Mucosa of descending colon (tissue), 3 donors: ENCODE results near the gene CHAC2. TPM values are rescaled to one million over a fixed set of nuclear protein-coding genes. Genes with fewer than 3 reads are reported as not detected.

ENCODE experiments used
- ATAC-seq: fragments of 200-7000 bp; cut with Tn5 transposase; one replicate; pipeline ENCODE4 v1.9.1; 2020; ENCODE audit warnings: mild to moderate bottlenecking, moderate library complexity
- DNase-seq, 3 donors: peaks; one replicate each; pipeline ENCODE4 v3.0.0-alpha.2; 2020
- H3K36me3 ChIP-seq: fragments of 200-600 bp; one replicate; pipeline ENCODE4 v1.8.0; 2021; ENCODE audit warnings: low read depth, mild to moderate bottlenecking
- H3K4me1 ChIP-seq: fragments of 200-600 bp; one replicate; pipeline ENCODE4 v1.8.0; 2021; ENCODE audit warnings: low read depth, mild to moderate bottlenecking
- H3K4me3 ChIP-seq: fragments of 200-600 bp; one replicate; pipeline ENCODE4 v1.8.0; 2021; ENCODE audit warnings: mild to moderate bottlenecking
- H3K9me3 ChIP-seq: fragments of 200-600 bp; one replicate; pipeline ENCODE4 v1.8.0; 2021; ENCODE audit warnings: mild to moderate bottlenecking
- CTCF ChIP-seq: fragments of 200-600 bp; IDR thresholded peaks from one replicate; pipeline ENCODE4 v1.8.0; 2022; ENCODE audit warnings: antibody characterized with exemption, mild to moderate bottlenecking
- intact Hi-C, 2 donors: fragments of 100-400 bp; cut with DNase I in 1 of 2; cut with micrococcal nuclease in 1 of 2; formaldehyde crosslinking; loops; one replicate each; pipeline versions ENCODE4 v1.11.0 to v1.11.1; 2022; cut with DNase I, micrococcal nuclease
- total RNA-seq, 3 donors: library from RNA; stranded (reverse); fragmentation: NEBNext Ultra II Directional in 2 of 3; extraction: Animal tissue kit (Norgen Biotek cat#: 25700) in 2 of 3; gene quantifications; one replicate each; pipeline versions ENCODE4 v1.2.1 to v1.2.4, GENCODE V29; 2021 to 2023
- donor health status: DM: no; HTN: no; CAD: no; lungs with moderate emphysema.
- donor health status: DM: no; HTN: no; CAD: no.
- donor health status: DM: no; HTN: yes; CAD: no.

The CHAC2 gene
- total RNA-seq, 3 donors from 2014 or later, result 3.1 to 4.7 (median 3.3) TPM

- Histone ChIP-seq H3K36me3 (no peaks in the 10 kb centered on the region), H3K9me3 (no peaks in the 10 kb centered on the region), H3K4me3 (peak within 1 kb of the TSS; percentile 73), H3K4me1 (peaks cover 20% of the 10 kb centered on the region)
- peak; percentile 98 for ATAC-seq
- TF ChIP-seq CTCF, result no peak
- peak; percentile 92 to 95 (median 92) for DNase-seq
- intact Hi-C loops, result no loop called here
These were observed 19.4 kb downstream of the CHAC2 start, which contains the start of the genes ASB3 and ERLEC1 for GRCh38 chr2:53786705-53787613. TSS of gene ASB3 (minus strand) at chr2:53786953. CDS start at chr2:53765572, 21,381 bp downstream. TSS of gene ERLEC1 (plus strand) at chr2:53787044. CDS start at chr2:53787211, 167 bp downstream.

- DNase-seq, result peak in 1 of 3 donors; percentile 9
- Histone ChIP-seq H3K36me3 (no peaks in the 10 kb centered on the region), H3K4me3 (peak overlapping the region; percentile 73), H3K4me1 (peaks cover 26% of the 10 kb centered on the region), H3K9me3 (no peaks in the 10 kb centered on the region)
- intact Hi-C loops, result no loop called here
- ATAC-seq, result peak; percentile 36
- no peak for TF ChIP-seq CTCF
These were observed 20.1 kb downstream of the CHAC2 start for GRCh38 chr2:53787614-53788289.

GRCh38 chr2:53793261-53793660 lies 25.7 kb downstream of the CHAC2 start:
- Histone ChIP-seq H3K36me3 (no peaks in the 10 kb centered on the region), H3K4me3 (no peak overlapping the region), H3K9me3 (no peaks in the 10 kb centered on the region), H3K4me1 (peaks cover 14% of the 10 kb centered on the region)
- intact Hi-C loops, result no loop called here
- TF ChIP-seq CTCF, result no peak
- DNase-seq (no peak), ATAC-seq (no peak)

GRCh38 chr2:53793821-53794220 lies 26.2 kb downstream of the CHAC2 start:
- H3K9me3 ChIP-seq, result no peaks in the 10 kb centered on the region
- DNase-seq, result no peak
- H3K4me1 ChIP-seq, result peaks cover 8% of the 10 kb centered on the region
- no peaks in the 10 kb centered on the region for H3K36me3 ChIP-seq
- no peak overlapping the region for H3K4me3 ChIP-seq
- intact Hi-C loops, result no loop called here
- ATAC-seq, result no peak
- no peak for TF ChIP-seq CTCF

- no peak overlapping the region for H3K4me3 ChIP-seq
- TF ChIP-seq CTCF, result no peak
- ATAC-seq, result no peak
- H3K4me1 ChIP-seq, result no peaks in the 10 kb centered on the region
- intact Hi-C loops, result no loop called here
- no peak for DNase-seq
- no peaks in the 10 kb centered on the region for H3K9me3 ChIP-seq
- H3K36me3 ChIP-seq, result no peaks in the 10 kb centered on the region
These were observed 33.9 kb downstream of the CHAC2 start for GRCh38 chr2:53801547-53801946.
